ENCODE data around the gene ADAM8.

The ADAM8 gene

DNA sequence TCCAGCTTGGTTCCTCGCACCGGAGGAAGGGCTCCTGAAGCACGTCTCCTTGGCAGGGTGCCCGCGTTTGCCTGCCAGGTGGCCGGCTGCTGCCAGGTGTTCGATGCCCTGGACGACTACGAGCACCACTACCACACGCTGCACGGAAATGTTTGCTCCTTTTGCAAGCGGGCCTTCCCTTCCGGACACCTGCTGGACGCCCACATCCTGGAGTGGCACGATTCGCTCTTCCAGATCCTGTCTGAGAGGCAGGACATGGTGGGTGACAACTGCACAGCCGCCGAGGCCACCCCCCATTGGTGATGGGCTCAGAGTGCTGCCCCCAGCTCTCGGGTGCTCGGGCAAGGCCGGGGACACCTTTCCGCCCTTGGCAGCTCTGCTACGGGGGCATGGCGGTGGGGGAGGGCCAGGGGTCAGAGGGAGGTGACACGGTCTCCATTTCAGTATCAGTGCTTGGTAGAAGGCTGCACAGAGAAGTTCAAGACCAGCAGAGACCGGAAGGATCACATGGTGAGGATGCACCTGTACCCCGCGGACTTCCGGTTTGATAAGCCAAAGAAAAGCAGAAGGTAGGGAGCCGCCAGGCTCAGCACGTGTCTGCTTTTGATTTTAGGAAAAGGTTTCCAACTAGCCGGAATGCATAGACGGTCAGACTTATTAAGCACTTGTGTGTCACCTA is 33.2 kb upstream of the ADAM8 start:
- in situ Hi-C loops (cut with HindIII; ENCODE audit: low pct_ligation_motif_present, low pct_unique_long_range_greater_than_20kb, low sequenced_read_pairs), result no loop called here
- no peak for DNase-seq

DNA sequence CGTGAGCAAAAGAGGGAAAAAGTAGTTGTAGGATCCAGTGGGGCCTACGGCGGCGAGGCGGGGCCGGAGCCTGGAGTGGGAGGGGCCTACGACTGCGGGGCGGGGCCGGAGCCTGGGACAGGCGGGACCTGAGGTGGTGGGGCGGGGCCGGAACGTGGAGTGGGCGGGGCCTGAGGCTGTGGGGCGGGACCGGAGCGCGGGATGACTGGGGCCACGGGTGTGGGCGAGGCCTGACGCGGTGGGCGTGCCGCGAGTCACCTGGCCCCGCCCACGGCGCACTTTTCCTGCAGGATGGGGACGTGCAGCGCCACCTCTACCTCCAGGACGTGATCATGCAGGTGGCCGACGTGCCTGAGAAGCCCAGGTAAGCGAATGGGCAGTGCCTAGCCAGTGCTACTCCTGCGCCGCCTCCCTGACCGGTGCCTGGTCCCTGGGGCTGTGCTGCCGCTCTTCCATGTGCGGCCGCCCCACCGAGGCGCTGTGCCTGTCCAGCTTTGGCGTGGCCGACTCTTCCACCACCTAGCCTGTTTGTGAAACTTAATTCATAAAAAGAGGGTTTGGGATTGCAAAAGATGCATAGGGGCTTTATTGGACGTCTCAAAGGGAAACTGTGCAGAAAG is 32.5 kb upstream of the ADAM8 start:
- DNase-seq, result peak; percentile 85
- in situ Hi-C loops (cut with HindIII; ENCODE audit: low pct_ligation_motif_present, low pct_unique_long_range_greater_than_20kb, low sequenced_read_pairs), result no loop called here

DNA sequence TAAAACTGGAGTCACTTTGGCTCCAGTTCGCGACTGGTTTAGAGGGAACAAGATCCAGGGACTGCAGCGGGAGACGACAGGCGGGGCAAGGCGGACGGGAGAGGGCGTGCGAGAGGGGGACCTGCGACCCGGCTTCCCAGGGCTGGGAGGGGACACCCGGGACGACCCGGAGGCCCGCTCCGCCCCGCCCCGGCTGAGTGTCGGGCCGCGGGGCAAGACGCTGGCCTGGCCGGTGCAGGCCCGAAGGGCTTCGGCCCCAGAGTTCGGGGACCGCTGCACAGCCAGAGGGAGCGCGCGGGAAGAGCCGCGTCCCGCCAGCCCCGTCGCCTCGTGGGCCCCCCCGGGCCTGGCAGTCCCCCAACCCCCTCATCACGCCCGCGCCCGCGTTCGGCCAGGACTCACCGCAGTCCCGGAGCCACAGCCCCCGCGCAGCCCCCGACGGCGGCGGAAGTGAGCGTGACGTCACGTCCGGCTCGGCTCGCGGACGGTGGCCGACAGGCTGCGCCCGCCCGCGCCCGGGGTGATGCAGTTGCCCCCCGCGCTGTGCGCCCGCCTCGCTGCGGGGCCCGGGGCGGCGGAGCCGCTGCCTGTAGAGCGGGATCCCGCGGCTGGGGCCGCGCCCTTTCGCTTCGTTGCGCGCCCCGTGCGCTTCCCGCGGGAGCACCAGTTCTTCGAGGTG is 31.9 kb upstream of the ADAM8 start, which contains the start of the genes TUBGCP2 and ZNF511:
TUBGCP2 (minus strand) TSS at position 452 of the 679 bp plus-strand sequence. CDS start 5,931 bp downstream, outside the sequence.
ZNF511 (plus strand) TSS at position 494 of the 679 bp plus-strand sequence; CDS start at position 524, 30 bp downstream.
- DNase-seq, result peak; percentile 84
- in situ Hi-C loops (cut with HindIII; ENCODE audit: low pct_ligation_motif_present, low pct_unique_long_range_greater_than_20kb, low sequenced_read_pairs), result no loop called here

DNA sequence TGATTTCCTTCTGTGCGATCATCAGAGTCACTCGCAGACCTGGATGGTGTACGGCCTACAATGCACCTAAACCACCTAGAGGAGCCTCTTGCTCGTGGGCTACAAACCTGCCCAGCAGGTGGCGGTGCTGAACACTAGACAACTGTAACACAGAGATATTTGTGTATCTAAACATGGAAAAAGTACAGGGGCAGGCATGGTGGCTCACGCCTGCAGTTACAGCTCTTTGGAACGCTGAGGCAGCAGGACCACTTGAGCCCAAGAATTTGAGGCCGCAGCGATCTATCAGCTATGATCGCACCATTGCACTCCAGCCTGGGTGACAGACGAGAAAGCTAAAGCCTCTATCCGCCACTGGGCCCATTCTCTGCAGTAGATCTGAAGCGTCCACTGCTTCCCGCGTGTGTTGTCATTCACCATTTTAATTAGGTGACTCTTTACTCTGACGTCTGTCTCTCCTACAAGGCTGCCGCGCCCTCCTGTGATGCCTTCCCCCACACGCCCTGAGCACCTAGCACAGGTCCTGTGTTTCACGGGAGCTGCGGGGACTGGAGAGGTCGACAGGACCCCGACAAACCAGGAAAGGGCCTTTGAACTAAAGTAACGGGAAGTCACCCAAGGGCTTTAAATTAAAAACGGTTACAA is 31.2 kb upstream of the ADAM8 start:
- in situ Hi-C loops (cut with HindIII; ENCODE audit: low pct_ligation_motif_present, low pct_unique_long_range_greater_than_20kb, low sequenced_read_pairs), result no loop called here
- peak; percentile 82 for DNase-seq

DNA sequence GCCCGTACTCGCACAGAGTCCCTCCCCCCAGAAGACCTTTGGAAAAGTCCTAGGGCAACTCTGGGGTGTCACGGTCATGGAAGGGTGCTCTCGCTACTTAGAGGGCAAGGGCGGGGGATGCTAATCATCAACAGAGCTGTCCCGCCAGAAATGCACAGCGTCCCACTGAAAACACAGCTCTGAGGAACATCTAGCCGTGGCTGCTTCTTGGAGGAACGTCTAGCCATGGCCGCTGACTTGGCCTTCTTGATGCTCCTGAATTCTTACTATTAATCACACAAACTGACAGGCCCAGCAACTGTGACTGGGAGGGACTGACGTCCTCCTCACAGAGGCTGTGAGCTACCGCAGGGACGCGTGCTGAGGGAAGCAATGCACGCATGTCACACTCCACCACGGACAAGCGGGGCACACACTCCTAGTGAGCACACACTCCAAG is 30.3 kb upstream of the ADAM8 start:
- in situ Hi-C loops (cut with HindIII; ENCODE audit: low pct_ligation_motif_present, low pct_unique_long_range_greater_than_20kb, low sequenced_read_pairs), result no loop called here
- no peak for DNase-seq

DNA sequence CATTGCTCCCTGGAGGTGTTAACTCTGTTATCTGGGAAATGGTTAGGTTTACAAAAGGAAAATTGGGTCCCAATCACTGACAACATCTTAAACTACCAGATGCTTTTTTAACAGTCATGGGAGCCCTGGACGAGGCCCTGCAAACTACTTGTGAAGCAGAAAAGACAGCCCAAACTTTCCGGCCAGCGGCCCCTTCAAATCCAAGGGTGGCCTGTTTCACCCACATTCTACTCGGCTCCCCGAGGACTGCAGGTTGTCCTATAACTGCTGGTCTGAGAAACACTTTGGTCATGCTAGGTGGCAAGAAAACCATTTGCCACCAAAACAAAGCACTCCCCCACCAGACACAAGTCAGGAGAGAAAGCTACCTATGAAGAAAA is 29.4 kb upstream of the ADAM8 start:
- in situ Hi-C loops (cut with HindIII; ENCODE audit: low pct_ligation_motif_present, low pct_unique_long_range_greater_than_20kb, low sequenced_read_pairs), result no loop called here

DNA sequence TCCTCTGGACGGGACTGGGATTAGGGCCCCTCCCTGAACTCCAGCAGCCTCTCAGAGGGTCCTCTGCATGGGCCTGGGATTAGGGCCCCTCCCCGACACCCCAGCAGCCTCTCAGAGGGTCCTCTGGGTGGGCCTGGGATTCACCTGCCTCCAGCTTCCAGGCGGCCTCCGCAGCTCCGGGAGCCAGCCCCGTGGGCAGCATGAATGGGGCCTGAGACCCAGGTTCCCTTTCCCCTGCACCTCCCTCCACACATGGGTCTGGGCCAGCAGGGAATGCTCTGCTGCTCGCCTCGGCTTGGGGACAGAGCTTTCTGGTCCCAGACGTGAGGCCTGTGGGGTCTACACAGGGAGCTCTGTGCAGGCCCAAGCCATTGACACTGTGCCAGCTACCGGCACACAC is 26.5 kb upstream of the ADAM8 start:
- DNase-seq, result no peak
- in situ Hi-C loops (cut with HindIII; ENCODE audit: low pct_ligation_motif_present, low pct_unique_long_range_greater_than_20kb, low sequenced_read_pairs), result no loop called here

More for the DNA sequence above, 29.4 kb upstream of the ADAM8 start:
- DNase-seq, result no peak

DNA sequence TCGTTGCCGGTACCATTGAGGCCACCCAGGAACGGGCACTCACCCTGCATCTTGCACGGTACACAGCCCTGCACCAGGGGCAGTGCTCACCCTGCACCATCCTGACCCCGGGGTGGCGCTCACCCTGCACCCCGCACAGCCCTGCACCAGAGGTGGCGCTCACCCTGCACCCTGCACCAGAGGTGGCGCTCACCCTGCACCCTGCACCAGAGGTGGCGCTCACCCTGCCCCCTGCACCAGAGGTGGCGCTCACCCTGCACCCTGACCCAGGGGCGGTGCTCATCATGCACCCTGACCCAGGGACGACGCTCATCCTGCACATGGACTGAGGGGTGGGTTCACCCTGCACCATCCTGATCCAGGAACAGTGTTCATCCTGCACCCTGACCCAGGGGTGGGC is 25.6 kb upstream of the ADAM8 start:
- in situ Hi-C loops (cut with HindIII; ENCODE audit: low pct_ligation_motif_present, low pct_unique_long_range_greater_than_20kb, low sequenced_read_pairs), result no loop called here
- DNase-seq, result no peak

DNA sequence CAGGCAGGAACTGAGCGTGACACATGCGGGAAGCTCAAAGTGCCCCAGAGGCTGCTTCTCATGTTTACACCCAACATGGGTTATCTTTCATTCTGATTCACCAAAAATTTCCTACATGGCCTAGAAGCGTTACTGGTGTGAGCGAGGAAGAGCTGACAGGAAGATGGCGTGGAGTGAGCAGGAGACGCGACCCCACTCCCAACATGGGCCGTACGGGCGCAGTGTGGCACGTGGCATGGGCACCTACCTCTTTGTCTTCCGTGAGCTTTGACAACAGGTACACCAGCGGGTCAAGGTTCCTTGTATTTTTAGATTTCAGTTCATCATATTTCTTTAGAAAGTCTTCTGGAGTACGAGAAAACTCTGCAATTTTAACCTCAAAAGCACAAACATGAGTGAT is 23.1 kb upstream of the ADAM8 start:
- DNase-seq, result no peak
- in situ Hi-C loops (cut with HindIII; ENCODE audit: low pct_ligation_motif_present, low pct_unique_long_range_greater_than_20kb, low sequenced_read_pairs), result no loop called here

DNA sequence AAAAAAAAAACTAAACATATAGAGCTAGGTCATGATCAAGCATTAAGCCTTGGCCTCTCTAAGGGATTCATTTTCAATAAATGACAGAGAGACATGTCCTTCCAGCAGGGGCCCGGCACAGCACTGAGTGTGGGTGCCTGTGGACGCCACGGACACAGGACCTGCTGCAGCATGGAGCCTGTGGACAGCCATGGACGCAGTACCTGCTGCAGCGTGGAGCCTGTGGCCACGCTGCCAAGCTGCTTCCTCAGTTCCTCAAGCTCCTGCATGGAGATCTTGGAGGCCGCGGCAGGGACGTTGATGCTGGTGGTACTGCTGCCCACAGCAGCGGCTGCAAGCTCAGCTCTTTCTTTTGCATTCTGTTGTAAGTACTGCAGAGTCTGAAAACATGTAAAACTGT is 22.6 kb upstream of the ADAM8 start:
- no peak for DNase-seq
- in situ Hi-C loops (cut with HindIII; ENCODE audit: low pct_ligation_motif_present, low pct_unique_long_range_greater_than_20kb, low sequenced_read_pairs), result no loop called here

DNA sequence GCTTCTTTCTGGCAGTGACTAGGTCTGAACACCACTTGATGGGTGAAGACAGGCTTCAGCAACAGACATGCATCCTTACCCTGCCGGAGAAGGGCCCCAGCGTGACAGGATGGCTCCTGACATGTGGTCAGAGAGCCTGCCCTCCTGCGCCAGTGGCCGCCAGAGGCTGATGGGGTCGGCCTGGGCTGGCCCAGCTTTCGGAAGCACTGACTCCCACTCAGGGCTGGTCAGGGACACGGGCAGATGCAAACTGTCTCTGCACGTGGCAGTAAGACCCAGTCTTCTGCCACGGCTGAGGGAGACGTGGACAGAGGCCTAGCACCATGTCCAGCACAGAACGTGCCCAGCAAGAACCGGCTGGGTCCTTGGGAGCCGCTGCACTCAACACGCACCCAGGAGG is 21.8 kb upstream of the ADAM8 start:
- in situ Hi-C loops (cut with HindIII; ENCODE audit: low pct_ligation_motif_present, low pct_unique_long_range_greater_than_20kb, low sequenced_read_pairs), result no loop called here
- DNase-seq, result no peak

DNA sequence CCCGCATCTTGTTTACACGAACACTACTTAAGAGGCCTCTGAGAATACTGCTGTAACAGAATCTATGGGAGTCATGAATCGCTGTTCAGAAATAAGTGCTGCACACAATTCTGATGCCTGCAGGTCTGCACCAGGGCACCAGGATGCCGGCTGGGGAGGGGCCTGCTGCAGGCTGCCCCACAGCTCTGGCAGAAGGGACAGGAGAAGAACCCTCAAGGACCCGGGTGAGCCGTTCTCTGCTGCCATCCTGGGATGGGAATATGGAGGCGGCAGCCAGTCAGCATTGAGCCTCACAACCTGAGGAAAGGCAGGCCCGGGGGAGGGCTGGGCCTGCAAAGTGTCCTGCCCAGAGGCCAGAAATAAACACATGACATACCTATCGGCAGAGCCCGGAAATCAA is 20.8 kb upstream of the ADAM8 start:
- DNase-seq, result no peak

DNA sequence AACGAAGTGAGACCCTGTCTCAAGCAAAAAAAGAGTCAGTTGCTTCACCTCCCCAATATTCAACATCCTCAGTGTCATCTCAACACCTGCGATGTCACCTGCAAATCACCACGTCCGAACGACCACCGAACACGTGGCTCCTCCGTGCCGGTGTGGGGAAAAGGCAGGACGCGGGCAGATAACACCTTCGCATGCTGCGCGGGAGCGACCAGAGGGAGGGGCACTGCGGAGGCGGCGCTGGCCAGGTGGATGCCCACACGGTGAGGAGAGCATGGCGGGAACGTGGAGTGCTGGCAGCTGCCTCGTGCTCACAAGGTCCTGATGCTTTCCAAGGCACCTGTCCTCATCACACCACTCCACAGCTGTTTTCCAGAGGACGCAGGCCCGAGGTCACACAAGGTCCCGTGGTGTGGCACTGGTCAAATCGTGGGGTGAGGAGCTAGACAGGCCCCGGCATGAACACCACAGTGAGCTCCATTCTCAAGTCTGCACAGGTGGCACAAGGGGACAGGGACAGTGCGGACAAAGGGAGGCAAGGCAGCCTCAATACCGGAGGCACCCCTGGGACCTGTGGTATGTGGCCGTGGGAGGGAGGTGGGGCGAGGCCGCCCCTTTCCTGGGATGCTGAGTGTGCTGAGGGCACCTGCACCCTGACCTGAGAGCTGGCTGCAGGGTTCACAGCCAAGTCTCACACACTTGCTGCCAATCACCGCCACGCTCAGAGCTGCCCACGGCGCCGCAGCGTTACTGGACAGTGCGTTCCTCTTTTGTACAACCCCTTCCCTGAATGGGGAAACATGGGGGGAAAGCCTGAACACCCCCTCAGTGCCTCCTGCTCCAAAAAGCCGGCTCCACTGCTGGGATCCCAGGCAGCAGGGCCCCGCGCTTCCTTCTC is 19.0 kb upstream of the ADAM8 start:
- in situ Hi-C loops (cut with HindIII; ENCODE audit: low pct_ligation_motif_present, low pct_unique_long_range_greater_than_20kb, low sequenced_read_pairs), result no loop called here
- no peak for DNase-seq

More for the DNA sequence above, 20.8 kb upstream of the ADAM8 start:
- in situ Hi-C loops (cut with HindIII; ENCODE audit: low pct_ligation_motif_present, low pct_unique_long_range_greater_than_20kb, low sequenced_read_pairs), result no loop called here

DNA sequence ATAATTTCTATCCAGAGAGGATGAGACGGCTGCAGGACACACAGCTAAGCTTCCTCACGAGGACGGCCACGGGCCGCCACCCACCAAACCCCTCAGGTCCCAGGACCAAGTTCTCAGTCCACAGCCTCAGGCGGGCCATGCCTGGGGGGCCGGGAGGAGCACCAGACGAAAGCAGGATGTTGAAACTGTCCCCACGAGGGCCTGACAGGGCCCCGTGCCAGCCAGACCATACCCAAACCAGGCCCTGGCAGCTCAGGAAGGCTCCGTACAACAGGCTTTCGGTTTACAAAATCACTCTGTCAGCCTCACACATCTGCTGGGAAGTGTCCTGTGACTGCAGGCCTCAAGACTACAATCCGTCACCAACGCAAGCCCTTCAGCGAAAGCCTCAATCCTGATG is 17.5 kb upstream of the ADAM8 start:
- no peak for DNase-seq
- in situ Hi-C loops (cut with HindIII; ENCODE audit: low pct_ligation_motif_present, low pct_unique_long_range_greater_than_20kb, low sequenced_read_pairs), result no loop called here

DNA sequence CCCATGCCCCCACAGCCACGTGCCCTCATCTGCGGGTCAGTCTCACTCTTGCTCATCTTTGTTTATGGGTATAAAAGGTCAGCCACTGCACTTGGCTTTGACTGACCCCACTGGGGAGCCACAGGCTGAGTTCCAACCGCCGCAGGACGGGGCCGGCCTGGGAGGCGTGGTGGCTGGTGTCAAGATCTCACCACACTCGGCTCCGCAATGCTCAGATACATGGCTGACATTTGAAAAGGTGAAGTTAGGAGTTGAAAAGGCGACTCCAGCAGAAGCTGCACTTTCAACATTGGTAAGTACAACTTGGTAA is 17.1 kb upstream of the ADAM8 start:
- in situ Hi-C loops (cut with HindIII; ENCODE audit: low pct_ligation_motif_present, low pct_unique_long_range_greater_than_20kb, low sequenced_read_pairs), result no loop called here
- no peak for DNase-seq

DNA sequence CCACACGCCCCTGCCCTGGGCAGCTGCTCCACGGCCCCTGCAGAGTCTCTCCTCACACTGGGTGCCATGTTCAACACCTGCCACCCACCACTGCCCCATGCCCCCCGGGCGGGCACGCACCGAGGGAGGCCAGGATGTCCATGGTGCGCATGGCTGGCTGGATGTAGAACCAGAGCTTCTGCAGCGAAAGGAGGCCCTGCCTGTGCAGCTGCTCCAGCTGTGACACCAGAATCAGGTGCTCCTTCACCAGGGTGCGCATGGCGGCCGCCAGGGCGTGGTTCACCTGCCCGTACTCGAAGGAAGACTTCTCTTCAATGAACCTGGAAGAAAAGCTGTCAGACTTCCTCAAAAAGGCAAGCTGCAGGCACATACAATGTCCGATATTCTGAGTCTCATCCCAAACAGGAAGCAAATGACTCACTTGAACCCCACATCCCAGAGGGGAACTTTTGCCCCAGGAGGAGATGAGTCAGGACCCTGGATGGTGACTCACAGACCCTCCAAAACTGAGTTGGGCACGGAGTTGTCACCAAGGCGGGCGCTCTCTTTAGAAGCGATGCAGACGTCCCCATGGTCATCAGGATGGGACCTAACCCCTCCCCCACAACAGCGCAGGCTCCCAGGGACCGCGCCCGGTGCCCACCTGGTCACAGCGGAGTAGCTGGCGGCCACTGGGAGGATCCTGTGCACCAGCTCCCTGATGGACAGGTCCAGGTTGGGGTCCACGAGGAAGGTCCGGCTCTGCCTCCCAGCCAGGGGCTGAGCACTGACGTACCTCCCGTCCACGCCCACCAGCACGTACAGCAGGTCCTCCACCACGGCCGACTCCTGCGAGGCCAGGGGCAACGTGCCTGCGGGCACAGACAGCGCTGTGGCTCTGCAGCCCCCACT is 16.5 kb upstream of the ADAM8 start:
- DNase-seq, result peak; percentile 77
- in situ Hi-C loops (cut with HindIII; ENCODE audit: low pct_ligation_motif_present, low pct_unique_long_range_greater_than_20kb, low sequenced_read_pairs), result no loop called here

DNA sequence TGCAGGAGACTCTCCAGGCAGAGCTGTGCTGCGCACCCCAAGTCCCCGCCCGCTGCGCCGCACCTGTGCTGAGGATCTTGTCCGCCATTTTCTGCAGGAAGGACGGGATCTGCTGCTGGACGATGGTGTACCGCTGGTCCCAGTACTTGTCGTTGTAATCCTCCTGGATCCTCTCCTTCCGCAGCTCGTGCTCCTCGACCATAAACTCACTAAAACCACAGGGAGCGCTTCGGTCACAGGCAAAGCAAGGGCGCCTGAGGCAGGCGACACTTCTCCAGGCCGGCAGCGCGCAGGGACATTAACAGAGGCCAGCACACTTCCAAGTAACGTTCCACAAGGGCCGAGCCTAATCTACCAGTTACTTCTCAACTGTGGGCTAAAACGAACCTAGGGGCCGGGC is 13.1 kb upstream of the ADAM8 start:
- no peak for DNase-seq
- in situ Hi-C loops (cut with HindIII; ENCODE audit: low pct_ligation_motif_present, low pct_unique_long_range_greater_than_20kb, low sequenced_read_pairs), result no loop called here
